B cell (primary cell): ENCODE results near the gene CLCNKA. TPM values are rescaled to one million over a fixed set of nuclear protein-coding genes. Genes with fewer than 3 reads are reported as not detected.

Source experiments
- ATAC-seq: fragments of 200-7000 bp; cut with Tn5 transposase; one replicate; pipeline ENCODE4 v1.10.0; 2021; ENCODE audit warnings: low read depth, mild to moderate bottlenecking, moderate number of reproducible peaks, moderate library complexity
- CTCF ChIA-PET: fragments of 350-600 bp; sonication (Branson Sonifier 250); formaldehyde crosslinking; loops from one replicate; lab custom pipeline; 2021; ENCODE audit warnings: antibody characterized with exemption, inconsistent platforms; lab: Charles Lee
- POLR2A ChIA-PET: fragments of 350-600 bp; sonication (Branson Sonifier 250); formaldehyde crosslinking; loops from one replicate; lab custom pipeline; 2021; ENCODE audit warnings: antibody characterized with exemption; lab: Charles Lee
- DNase-seq: peaks from one replicate; pipeline ENCODE4 v3.0.0; 2013
- H2AFZ ChIP-seq: 2 replicates; pipeline ENCODE4 v1.6.1; 2012; ENCODE audit warnings: mild to moderate bottlenecking, low read depth, low read length; ENCODE audit not compliant: insufficient read depth, poor library complexity, severe bottlenecking
- H3K27ac ChIP-seq, 2 donors: 1 replicate in 1 of 2; 2 replicates in 1 of 2; pipeline ENCODE4 v1.5.1; 2012 to 2013; ENCODE audit warnings: low read length in 2 of 2, mild to moderate bottlenecking in 2 of 2, moderate library complexity in 1 of 2
- H3K27me3 ChIP-seq, 4 experiments: fragments of 200-600 bp in 1 of 4; sonication (generic) in 1 of 4; replicated peaks in 1 of 4; 1 replicate in 2 of 4; 2 replicates in 2 of 4; pipeline versions ENCODE4 v1.6.1 to v1.7.0; 2013 to 2016; ENCODE audit warnings: low read length in 3 of 4, mild to moderate bottlenecking in 2 of 4, mixed read lengths in 1 of 4, moderate library complexity in 1 of 4; ENCODE audit not compliant: insufficient read depth in 4 of 4, control insufficient read depth in 3 of 4; ENCODE audit errors: control extremely low read depth in 1 of 4
- H3K36me3 ChIP-seq, 2 experiments: replicated peaks in 1 of 2; 1 replicate in 1 of 2; 2 replicates in 1 of 2; pipeline versions ENCODE4 v1.6.1 to v1.7.1; 2013; ENCODE audit warnings: low read length in 1 of 2; ENCODE audit not compliant: insufficient read depth in 2 of 2, control insufficient read depth in 1 of 2; ENCODE audit errors: control extremely low read depth in 1 of 2, extremely low read depth in 1 of 2
- H3K4me1 ChIP-seq, 2 donors: fragments of 200-600 bp in 1 of 2; sonication (generic) in 1 of 2; 1 replicate in 1 of 2; 2 replicates in 1 of 2; pipeline versions ENCODE4 v1.5.1 to v1.6.1; 2013 to 2017; ENCODE audit warnings: low read length in 2 of 2; ENCODE audit not compliant: control insufficient read depth in 2 of 2, insufficient read depth in 2 of 2
- H3K4me2 ChIP-seq: replicated peaks from 2 replicates; pipeline ENCODE3; 2012; ENCODE audit warnings: mild to moderate bottlenecking, low read depth, low read length; ENCODE audit not compliant: poor library complexity, severe bottlenecking
- H3K4me3 ChIP-seq, 5 experiments: fragments of 200-600 bp in 1 of 5; sonication (generic) in 1 of 5; 1 replicate in 3 of 5; 2 replicates in 2 of 5; pipeline versions ENCODE4 v1.5.1 to v1.7.0; 2011 to 2016; ENCODE audit warnings: low read length in 4 of 5, mild to moderate bottlenecking in 4 of 5, low read depth in 2 of 5, control low read depth in 1 of 5, moderate library complexity in 1 of 5; ENCODE audit not compliant: insufficient read depth in 1 of 5; ENCODE audit errors: control extremely low read depth in 1 of 5, extremely low read depth in 1 of 5
- H3K79me2 ChIP-seq: fragments of 200-600 bp; sonication (generic); one replicate; pipeline ENCODE4 v1.6.0; 2016; ENCODE audit warnings: low read length; ENCODE audit not compliant: control insufficient read depth, insufficient read depth
- H3K9ac ChIP-seq: fragments of 200-600 bp; sonication (generic); 2 replicates; pipeline ENCODE4 v1.6.1; 2017; ENCODE audit warnings: mild to moderate bottlenecking, low read length, moderate library complexity
- H3K9me3 ChIP-seq, 3 donors: one replicate each; pipeline versions ENCODE4 v1.6.1 to v1.7.1; 2013; ENCODE audit warnings: low read length in 2 of 3; ENCODE audit not compliant: control insufficient read depth in 2 of 3, insufficient read depth in 1 of 3; ENCODE audit errors: control extremely low read depth in 1 of 3
- H4K20me1 ChIP-seq: 2 replicates; pipeline ENCODE4 v1.6.0; 2012; ENCODE audit warnings: mild to moderate bottlenecking, low read length; ENCODE audit not compliant: insufficient read depth, control insufficient read depth, poor library complexity, severe bottlenecking
- H3K27ac Mint-ChIP-seq: one replicate; pipeline ENCODE4 v1.8.0; 2021; ENCODE audit warnings: mixed read lengths
- H3K27me3 Mint-ChIP-seq: one replicate; pipeline ENCODE4 v1.8.0; 2021; ENCODE audit warnings: mixed read lengths
- H3K4me1 Mint-ChIP-seq: one replicate; pipeline ENCODE4 v1.8.0; 2021; ENCODE audit warnings: mixed read lengths
- H3K4me3 Mint-ChIP-seq: one replicate; pipeline ENCODE4 v1.8.0; 2021; ENCODE audit warnings: mixed read lengths
- H3K9me3 Mint-ChIP-seq: one replicate; pipeline ENCODE4 v1.8.0; 2022; ENCODE audit warnings: mixed read lengths; ENCODE audit not compliant: insufficient read depth
- EZH2 ChIP-seq: IDR thresholded peaks from 2 replicates; pipeline ENCODE4 v1.6.1; 2012; ENCODE audit warnings: borderline replicate concordance, low read depth, mild to moderate bottlenecking, moderate library complexity, low read length; ENCODE audit not compliant: insufficient read depth, poor library complexity, severe bottlenecking
- WGBS: methylation state at CpG from one replicate; pipeline ENCODE4 v1.1.5; 2013; ENCODE audit warnings: missing lambda C conversion rate; ENCODE audit not compliant: insufficient coverage; 5-methylcytosine and 5-hydroxymethylcytosine counted together
- intact Hi-C: fragments of 100-400 bp; cut with micrococcal nuclease; formaldehyde crosslinking; loops from one replicate; pipeline ENCODE4 v1.10.0; 2022
- polyA plus RNA-seq: library from polyadenylated mRNA; depleted of rRNA; stranded (reverse); fragments of >200 nt; gene quantifications from 2 replicates; pipeline ENCODE4 v1.2.3, GENCODE V29; 2012
- total RNA-seq, 2 donors: library from RNA; stranded (reverse); fragments of 120-200 nt in 1 of 2; gene quantifications; 1 replicate in 1 of 2; 2 replicates in 1 of 2; pipeline versions ENCODE4 v1.2.3 to v1.2.4, GENCODE V29; 2013 to 2022
- TF ChIP-seq, protein P1 (sequence below): fragments of 200-600 bp; IDR thresholded peaks from one replicate; pipeline ENCODE4 v1.8.0; 2022; ENCODE audit warnings: antibody characterized with exemption, mild to moderate bottlenecking

CLCNKA gene
- total and polyA plus RNA-seq, 2 donors (not counting 1 experiment from before 2014, with no cell fraction given): 0.03 TPM; not detected in 1

DNA sequence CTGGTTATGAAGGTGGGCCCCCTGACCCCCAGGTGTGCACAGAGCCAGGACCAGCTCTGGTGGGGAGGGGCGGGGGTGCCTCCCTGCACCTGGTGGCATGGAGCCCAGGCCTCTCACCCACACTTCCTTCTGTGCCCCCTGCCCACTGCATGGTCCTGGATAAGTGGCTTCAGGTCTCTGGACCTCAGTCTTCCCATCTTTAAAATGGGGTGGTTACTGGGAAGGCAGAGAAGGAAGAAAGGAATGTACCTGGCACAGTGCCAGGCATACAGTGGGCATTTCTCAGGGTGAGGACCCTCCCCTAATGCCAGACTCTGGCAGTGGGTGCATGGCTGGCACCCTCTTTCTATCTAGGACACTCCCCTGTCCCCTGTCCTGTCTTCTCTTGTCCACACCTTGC, 7.5 kb downstream of the CLCNKA start:
- no peaks in the 10 kb centered on the region for H3K9me3 Mint-ChIP-seq
- H3K79me2 ChIP-seq: no peaks in the 10 kb centered on the region
- H3K4me1 Mint-ChIP-seq: peaks cover 7% of the 10 kb centered on the region
- TF ChIP-seq, protein P1, sequence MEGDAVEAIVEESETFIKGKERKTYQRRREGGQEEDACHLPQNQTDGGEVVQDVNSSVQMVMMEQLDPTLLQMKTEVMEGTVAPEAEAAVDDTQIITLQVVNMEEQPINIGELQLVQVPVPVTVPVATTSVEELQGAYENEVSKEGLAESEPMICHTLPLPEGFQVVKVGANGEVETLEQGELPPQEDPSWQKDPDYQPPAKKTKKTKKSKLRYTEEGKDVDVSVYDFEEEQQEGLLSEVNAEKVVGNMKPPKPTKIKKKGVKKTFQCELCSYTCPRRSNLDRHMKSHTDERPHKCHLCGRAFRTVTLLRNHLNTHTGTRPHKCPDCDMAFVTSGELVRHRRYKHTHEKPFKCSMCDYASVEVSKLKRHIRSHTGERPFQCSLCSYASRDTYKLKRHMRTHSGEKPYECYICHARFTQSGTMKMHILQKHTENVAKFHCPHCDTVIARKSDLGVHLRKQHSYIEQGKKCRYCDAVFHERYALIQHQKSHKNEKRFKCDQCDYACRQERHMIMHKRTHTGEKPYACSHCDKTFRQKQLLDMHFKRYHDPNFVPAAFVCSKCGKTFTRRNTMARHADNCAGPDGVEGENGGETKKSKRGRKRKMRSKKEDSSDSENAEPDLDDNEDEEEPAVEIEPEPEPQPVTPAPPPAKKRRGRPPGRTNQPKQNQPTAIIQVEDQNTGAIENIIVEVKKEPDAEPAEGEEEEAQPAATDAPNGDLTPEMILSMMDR: no peak
- no peak for TF ChIP-seq EZH2
- H3K4me3 ChIP-seq: no peak overlapping the region
- CTCF ChIA-PET: no interaction called here
- no peak overlapping the region for H2AFZ ChIP-seq
- POLR2A ChIA-PET: no interaction called here
- H3K9me3 ChIP-seq: no peaks in the 10 kb centered on the region
- ATAC-seq: no peak
- H3K4me2 ChIP-seq: no peak overlapping the region
- no peak overlapping the region for H3K9ac ChIP-seq
- no peak overlapping the region for H3K4me3 Mint-ChIP-seq
- no peak for DNase-seq
- H4K20me1 ChIP-seq: no peaks in the 10 kb centered on the region
- H3K27me3 ChIP-seq: peaks cover 0 to 30% (median 6%) of the 10 kb centered on the region in 4 experiments
- H3K4me1 ChIP-seq: peaks cover 6 to 11% of the 10 kb centered on the region in 2 donors
- no peak overlapping the region for H3K27ac ChIP-seq
- WGBS: no CpG with 5 or more reads among the region's 1 CpG
- no peak overlapping the region for H3K27ac Mint-ChIP-seq
- peaks cover 30% of the 10 kb centered on the region for H3K27me3 Mint-ChIP-seq
- H3K36me3 ChIP-seq: no peaks in the 10 kb centered on the region
- intact Hi-C loops: no loop called here

DNA sequence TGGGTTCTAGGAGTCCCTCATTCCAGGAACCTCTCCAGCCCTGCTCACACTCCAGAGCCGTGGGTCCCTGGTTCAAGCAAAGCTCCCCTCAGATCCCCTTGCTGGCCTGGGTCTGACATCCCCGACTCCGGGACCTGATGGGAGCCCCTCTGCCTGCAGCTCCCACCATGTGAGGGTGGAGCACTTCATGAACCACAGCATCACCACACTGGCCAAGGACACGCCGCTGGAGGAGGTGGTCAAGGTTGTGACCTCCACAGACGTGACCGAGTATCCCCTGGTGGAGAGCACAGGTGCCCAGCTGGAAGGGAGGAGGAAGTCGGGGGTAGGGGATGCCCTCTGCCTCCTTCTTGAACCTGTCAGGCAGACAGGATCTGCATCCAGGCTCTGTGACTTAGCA, 9.7 kb downstream of the CLCNKA start:
- Histone ChIP-seq H3K4me2 (no peak overlapping the region), H3K9me3 (no peaks in the 10 kb centered on the region), H3K9ac (no peak overlapping the region), H3K4me3 (no peak overlapping the region), H3K79me2 (no peaks in the 10 kb centered on the region), H2AFZ (no peak overlapping the region), H4K20me1 (no peaks in the 10 kb centered on the region), H3K4me1 (peaks cover 6 to 9% of the 10 kb centered on the region in 2 donors), H3K27ac (no peak overlapping the region), H3K27me3 (peaks cover 0 to 29% (median 6%) of the 10 kb centered on the region in 4 experiments), H3K36me3 (no peaks in the 10 kb centered on the region)
- H3K27ac Mint-ChIP-seq: no peak overlapping the region
- DNase-seq: no peak
- H3K27me3 Mint-ChIP-seq: peaks cover 30% of the 10 kb centered on the region
- no peak for TF ChIP-seq EZH2
- TF ChIP-seq, protein P1: no peak
- WGBS: 83% methylated on average over 2 of the region's 8 CpGs
- H3K4me1 Mint-ChIP-seq: peaks cover 5% of the 10 kb centered on the region
- POLR2A ChIA-PET: no interaction called here
- CTCF ChIA-PET: interaction anchor here (0.6 to 2.1 kb wide), 4 partner anchors 24 to 240 kb away, joined by 4 to 6 read pairs (median 4); no protein-coding TSS in a partner anchor
- intact Hi-C loops: no loop called here
- no peaks in the 10 kb centered on the region for H3K9me3 Mint-ChIP-seq
- H3K4me3 Mint-ChIP-seq: no peak overlapping the region
- ATAC-seq: no peak
